ENCODE data around the gene FAH. TPM values are rescaled to one million over a fixed set of nuclear protein-coding genes. Genes with fewer than 3 reads are reported as not detected.

FAH gene
- total RNA-seq, 1 experiment from 2014 or later: 21.5 TPM

DNA sequence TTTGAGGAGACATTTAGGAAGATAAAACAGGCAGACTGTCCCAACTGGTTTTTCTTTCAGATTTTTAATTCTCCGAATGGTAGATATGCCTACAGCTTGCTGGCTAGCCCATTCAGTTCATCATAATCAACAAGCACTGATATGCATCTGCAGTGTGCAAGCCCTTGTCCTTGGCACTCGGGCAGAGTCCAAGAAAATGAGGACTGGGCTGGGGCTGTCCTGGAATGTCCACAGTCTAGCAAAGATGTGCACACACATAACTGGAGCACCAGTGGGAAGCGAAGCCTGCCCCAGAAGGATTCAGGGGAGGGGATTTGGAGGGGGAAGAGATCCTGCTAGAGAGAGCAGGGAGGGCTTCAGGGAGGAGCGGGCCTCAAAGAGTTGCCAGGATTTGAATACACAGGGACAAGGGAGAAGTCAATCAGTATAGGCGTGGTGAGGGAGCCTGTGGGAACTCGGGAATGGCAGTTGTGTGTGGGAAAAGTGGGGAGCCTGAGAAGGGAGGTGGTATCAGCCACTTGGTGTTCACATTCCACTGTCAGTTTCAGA, 8.7 kb downstream of the FAH start:
- Histone ChIP-seq H4K8ac (replicated peaks; ENCODE audit: insufficient read length, low read depth, low read length) (no peak overlapping the region), H3K79me1 (ENCODE audit: insufficient read depth, low read depth, low read length, poor library complexity, severe bottlenecking) (no peaks in the 10 kb centered on the region), H4K91ac (ENCODE audit: insufficient read length, low read depth, low read length) (no peak overlapping the region), H3K4ac (ENCODE audit: low read depth, low read length) (no peak overlapping the region), H2AFZ (ENCODE audit: low read length) (no peak overlapping the region), H3K9ac (ENCODE audit: extremely low read depth, insufficient read length, low read length) (no peak overlapping the region), H3K23ac (ENCODE audit: insufficient read length, low read depth, low read length) (no peak overlapping the region), H3K27ac (ENCODE audit: insufficient read length, low read depth, low read length) (no peak overlapping the region), H3K79me2 (ENCODE audit: insufficient read depth, low read length) (no peaks in the 10 kb centered on the region; the same call in 1 of the 2 replicates), H2BK20ac (ENCODE audit: low read depth, low read length, poor library complexity, severe bottlenecking) (no peak overlapping the region), H3T11ph (ENCODE audit: low read length) (no peak overlapping the region), H3K18ac (ENCODE audit: insufficient read length, low read depth, low read length) (no peak overlapping the region), H2BK120ac (ENCODE audit: low read depth, low read length, poor library complexity, severe bottlenecking) (no peak overlapping the region), H2BK5ac (ENCODE audit: insufficient read length, low read length) (no peak overlapping the region), H3K23me2 (ENCODE audit: insufficient read length, low read depth, low read length, poor library complexity, severe bottlenecking) (no peaks in the 10 kb centered on the region), H3K9me3 (ENCODE audit: control insufficient read depth, low read depth, low read length) (no peaks in the 10 kb centered on the region), H2BK15ac (ENCODE audit: low read depth, low read length) (no peak overlapping the region), H3K4me2 (ENCODE audit: insufficient read depth, insufficient read length, low read length) (no peak overlapping the region), H4K20me1 (ENCODE audit: control insufficient read depth, insufficient read depth, insufficient read length) (no peaks in the 10 kb centered on the region), H3K14ac (ENCODE audit: insufficient read depth, low read length) (no peak overlapping the region), H3K56ac (ENCODE audit: insufficient read length, low read depth, low read length) (no peak overlapping the region), H3K27me3 (ENCODE audit: insufficient read depth, low read length) (no peaks in the 10 kb centered on the region), H2AK5ac (ENCODE audit: insufficient read length, low read length) (no peak overlapping the region), H2BK12ac (ENCODE audit: insufficient read length, low read depth, low read length) (no peak overlapping the region), H4K5ac (ENCODE audit: insufficient read length, low read depth, low read length) (no peak overlapping the region), H3K4me1 (ENCODE audit: insufficient read depth, low read length) (no peaks in the 10 kb centered on the region)
- peak overlapping the region in 2 of 3 experiments; percentile 19 to 90; a peak in 3 of 7 replicates for H3K27ac Mint-ChIP-seq
- no peak overlapping the region; a peak in 1 of 5 replicates for H3K4me3 Mint-ChIP-seq
- TF ChIP-seq CTCF (conservative IDR thresholded peaks at IDR 0.05): no peak
- H3K4me1 Mint-ChIP-seq: 0 out of 4 replicates have a peak, but pooled peaks cover 0 to 2% of the 10 kb centered on the region in 2 experiments
- DNase-seq: no peak
- no peaks in the 10 kb centered on the region for H3K27me3 Mint-ChIP-seq (ENCODE audit: low read depth)
- peaks cover 11 to 40% (median 14%) of the 10 kb centered on the region in 3 experiments for H3K36me3 Mint-ChIP-seq (ENCODE audit: insufficient read depth in 1 of 3, low read depth in 3 of 3)
- no CpG with 5 or more reads among the region's 6 CpGs for WGBS (ENCODE audit: extremely low coverage, insufficient read length, low lambda C conversion rate)
- H3K9me3 Mint-ChIP-seq: no peaks in the 10 kb centered on the region

Measured in H9 (cell line).